ACHN (cell line): ENCODE data around the gene GALNT14.

Experiments used
- DNase-seq: peaks from one replicate; pipeline ENCODE4 v3.0.0-alpha.2; 2015
- in situ Hi-C: cut with HindIII; loops from 2 replicates; pipeline ENCODE4 v1.10.0; 2017; ENCODE audit warnings: low sequenced_read_pairs, low pct_ligation_motif_present, low pct_unique_long_range_greater_than_20kb

The GALNT14 gene

DNA sequence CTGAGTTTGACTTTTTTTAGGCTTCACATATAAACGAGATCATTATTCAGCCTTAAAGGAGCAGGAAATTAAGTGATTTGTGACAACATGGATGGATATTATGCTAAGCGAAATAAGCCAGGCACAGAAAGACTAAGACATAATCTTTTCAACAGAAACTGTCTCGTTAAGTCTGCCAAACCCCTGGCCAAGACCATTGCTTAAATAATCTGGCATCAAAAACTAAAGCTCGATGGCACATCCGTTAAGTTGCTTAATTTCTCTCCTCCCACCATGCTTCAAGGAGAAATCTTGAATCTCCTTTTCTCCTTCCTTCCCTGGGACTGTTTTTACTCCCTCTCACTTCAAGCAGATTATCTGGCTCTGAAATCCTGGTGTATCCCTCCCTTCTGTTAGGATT is 140.3 kb downstream of the GALNT14 start:
- in situ Hi-C loops: no loop called here
- DNase-seq: no peak

DNA sequence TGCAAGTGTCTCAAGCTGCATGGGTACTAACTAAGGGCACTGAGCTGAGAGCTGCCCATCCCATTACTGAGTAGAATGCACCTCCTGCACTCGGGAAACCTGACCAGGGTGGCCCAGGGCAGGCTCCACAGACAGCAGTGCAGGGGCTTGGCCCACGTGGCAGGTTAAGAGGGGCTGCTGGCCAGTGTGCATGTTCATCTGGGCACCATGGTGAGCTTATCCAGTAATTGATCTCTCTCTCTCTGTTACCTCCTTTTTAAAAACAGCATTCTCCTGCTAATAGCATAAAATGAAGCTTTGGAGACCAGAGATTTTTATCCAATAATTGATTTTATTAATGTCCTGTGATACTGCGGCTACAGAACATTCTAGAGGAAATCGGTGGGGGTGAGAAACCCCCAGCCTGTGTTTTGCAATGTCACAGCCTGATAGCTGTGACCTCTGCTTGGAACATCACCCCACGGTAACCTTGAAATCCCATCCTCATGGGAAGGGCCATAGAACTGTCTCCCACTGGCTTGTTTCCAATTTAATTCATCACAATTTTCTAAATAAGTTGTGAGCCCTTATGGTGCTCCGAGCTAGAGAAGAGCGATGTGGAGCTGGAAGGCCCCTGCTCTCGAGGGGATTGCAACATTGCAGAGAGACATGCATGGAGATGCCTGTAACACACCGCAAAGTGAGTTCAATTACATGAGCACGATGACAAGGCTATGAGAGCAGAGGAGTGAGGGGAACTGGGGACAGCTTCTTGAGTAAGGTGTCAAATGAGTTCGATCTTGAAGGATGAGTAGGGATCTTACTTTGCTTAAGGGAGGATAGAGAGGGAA is 143.8 kb downstream of the GALNT14 start:
- no peak for DNase-seq
- in situ Hi-C loops: no loop called here

DNA sequence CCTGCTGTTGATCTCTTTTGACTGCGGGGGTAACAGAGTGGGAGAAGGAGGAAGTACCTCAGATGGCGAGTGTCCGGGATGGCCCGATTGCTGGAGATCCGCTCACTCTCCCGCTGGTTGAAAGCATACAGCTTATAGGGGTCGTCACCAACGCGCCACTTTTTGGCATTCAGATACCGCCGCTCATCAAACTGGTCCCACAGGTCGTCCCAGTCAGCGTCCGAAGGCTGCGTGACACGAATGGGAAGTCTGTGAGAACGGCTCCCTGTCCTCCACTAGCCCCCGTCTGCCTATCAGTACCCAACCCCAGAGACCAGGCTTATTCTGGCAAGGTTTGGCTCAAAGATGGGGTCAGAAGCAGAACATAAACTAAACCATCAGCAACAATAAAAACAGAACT is 145.5 kb downstream of the GALNT14 start:
- no peak for DNase-seq
- in situ Hi-C loops: no loop called here

DNA sequence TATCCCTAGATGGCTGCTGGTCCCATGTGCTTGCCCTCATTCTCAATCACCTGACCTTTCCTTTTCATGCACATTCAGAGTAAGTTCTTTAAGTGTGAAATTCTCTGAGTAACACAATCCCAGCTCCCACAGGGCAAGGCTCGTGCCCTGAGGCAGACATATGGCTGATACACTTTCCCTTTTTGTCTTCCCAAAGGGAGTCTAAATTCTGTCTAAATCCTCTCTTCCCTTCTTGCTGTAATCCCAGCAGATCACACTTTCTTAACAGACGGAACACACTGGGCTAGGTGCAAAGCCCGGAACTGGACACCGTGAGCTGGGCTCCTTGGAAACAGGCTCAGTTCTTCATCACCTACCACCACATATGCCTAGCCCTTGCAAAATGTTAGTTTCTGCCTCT is 147.6 kb downstream of the GALNT14 start:
- no peak for DNase-seq
- in situ Hi-C loops: no loop called here

DNA sequence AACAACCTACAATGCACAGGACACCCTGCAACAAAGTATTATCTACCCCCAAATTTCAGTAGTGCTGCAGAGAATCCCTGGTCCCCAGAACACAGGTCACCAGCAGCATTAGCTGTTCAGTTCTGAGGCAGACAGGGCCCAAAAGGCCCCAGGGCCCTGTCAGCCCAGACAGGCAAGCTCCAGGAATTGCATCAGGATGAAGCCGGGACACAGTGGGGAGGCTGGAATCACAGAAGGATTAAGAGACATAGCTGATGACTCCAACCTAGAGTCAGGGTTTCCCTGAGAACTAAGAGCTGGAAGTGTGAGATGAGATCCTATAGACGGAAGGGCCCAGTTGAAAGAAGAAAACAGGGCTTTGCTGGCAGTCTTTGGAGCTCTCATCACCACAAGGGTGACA is 148.1 kb downstream of the GALNT14 start:
- in situ Hi-C loops: no loop called here

DNA sequence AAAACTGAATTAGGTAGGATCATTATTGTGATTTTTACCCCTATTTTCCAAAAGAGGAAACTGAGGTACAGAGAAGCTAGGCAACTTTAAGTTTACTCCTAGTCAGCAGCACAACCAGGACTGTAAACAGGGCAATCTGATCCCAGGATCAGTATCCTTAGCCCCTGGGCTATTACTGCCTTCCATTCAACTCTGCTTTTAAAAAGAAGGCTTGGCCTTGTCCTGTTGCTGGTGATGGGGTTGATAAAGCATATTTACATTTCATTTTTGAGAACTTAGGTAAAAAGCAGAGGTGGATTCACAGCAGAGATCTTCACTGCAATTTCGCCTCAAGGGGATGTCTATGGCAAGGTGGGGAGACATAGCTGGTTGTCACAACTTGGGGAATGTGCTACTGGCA is 148.5 kb downstream of the GALNT14 start:
- no peak for DNase-seq
- in situ Hi-C loops: no loop called here

More for the DNA sequence above, 148.1 kb downstream of the GALNT14 start:
- no peak for DNase-seq

DNA sequence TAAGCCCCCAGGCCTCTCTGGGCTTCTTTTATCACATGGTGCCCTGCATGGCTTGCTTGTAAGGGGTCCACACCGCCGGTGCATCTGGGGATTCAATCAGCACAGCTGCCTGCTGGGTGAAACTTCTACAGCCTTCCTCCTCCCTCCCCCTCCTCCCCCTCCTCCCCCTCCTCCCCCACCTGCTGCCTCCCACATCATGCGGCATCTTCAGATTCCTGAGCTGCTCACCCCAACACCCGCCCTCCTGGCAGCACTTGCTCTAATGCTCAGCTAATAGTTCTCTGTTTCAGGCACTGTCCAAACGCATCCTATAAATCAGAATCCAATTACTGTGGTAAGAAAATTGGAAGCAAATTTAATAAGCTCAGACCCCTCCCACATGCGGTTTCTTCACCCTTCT is 150.7 kb downstream of the GALNT14 start:
- DNase-seq: no peak
- in situ Hi-C loops: no loop called here

DNA sequence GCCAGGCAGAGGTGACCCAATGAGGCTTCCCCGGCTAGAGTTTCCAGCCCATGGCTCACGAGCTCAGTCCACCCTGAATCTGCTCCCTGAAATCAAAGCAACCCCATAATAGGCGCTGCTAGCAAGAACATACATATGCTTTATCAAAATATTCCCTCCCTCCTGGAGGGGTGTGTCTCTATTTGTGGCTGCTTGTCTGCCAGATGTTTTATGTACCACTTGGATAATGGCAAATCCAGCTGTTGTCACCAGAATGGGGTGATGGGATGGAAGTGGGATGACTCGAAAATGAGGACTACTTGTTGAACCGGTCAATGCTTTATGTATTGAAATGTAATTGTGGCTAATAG is 152.0 kb downstream of the GALNT14 start:
- in situ Hi-C loops: no loop called here

DNA sequence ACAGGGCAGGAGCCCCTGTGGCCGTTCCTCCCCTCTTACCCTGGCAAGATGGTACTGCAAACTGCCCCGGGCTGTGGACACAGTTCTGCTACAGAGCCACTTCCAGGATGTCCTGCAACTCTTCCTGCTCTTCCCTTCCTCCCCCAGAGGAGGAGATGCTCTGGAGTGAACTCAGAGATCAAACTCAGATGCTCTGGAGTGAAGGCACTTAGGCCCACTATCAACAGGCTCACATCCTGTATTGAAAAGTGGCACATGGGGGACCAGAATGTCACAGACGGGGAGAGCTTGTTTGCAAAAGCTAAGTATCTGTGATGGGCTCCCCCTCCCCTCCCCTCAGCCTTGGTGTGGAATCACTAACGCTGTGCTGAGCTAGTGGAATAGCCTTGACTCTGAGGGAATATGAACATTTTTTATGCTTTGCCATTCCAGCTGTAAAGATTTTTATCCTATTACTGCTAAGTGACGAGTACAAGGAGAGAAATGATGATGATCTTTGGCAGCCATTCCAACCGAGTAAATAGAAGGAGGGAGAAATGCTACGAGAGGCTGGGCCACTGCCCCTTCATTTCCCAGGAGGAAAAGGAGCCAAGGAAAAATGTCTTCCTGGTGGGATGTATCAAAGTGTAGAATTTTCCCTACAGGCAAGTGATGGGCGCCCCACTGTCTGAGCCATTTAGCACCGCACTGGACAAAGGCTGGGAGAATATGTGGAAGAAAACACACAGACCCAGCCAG is 152.6 kb downstream of the GALNT14 start:
- in situ Hi-C loops: no loop called here
- DNase-seq: no peak

More for the DNA sequence above, 152.0 kb downstream of the GALNT14 start:
- DNase-seq: no peak

DNA sequence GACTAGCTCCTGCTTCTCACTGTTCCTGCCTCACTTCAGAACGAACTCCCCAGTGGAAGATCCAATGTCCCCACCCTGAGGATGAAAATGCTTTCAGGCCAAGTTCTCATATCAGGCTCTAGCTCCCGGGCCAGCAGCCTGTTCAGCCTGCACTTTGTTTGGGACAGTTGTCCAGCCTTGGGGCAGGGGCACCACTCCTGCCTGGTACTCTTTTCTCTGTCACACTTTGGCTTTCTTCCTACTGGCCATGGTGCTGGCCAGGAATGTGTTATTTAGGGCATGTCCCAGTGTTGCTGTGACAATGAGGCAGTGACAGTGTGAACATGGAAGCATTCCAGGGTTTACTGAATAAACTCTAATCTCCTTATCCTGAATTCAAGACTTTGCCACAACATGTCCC is 154.1 kb downstream of the GALNT14 start:
- in situ Hi-C loops: no loop called here
- no peak for DNase-seq

DNA sequence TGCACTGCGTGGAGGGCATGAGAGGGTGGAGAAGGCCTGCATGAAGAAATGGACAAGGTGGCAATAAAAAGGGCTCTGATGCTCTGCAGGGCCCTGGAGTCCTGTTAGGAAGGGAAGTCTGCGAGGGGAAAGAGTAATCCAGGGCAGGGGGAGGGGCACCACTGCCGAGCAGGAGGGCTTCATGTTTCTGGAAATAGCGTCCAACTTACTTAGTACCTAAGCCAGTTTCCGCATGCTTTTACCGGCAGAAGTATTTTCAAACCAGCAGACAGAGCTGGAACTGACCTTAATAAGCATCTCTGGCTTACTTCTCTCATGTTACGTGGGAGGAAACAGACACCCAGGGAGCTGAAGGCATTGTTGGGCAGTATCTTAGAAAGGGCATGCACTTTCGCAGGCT is 156.7 kb downstream of the GALNT14 start:
- DNase-seq: no peak
- in situ Hi-C loops: no loop called here

DNA sequence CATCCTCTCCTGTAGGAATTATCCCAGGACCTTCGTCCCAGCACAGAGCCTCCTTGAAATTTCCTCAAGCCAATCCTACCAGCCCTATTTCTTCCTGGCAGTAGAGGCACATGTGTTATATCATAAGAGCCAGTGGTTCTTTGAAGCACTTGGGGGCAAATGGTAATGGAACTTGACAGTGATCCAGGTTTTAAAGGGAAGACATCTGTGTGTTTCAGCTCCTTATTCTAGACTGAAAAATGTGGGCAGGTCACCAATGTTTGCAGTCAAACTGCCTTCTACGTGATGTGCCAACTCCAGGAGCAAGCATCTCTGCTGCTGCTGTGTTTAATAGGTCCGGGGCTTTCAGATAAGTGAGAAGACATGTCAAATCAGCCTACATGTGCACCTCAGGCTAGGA is 157.1 kb downstream of the GALNT14 start:
- DNase-seq: no peak
- in situ Hi-C loops: no loop called here

DNA sequence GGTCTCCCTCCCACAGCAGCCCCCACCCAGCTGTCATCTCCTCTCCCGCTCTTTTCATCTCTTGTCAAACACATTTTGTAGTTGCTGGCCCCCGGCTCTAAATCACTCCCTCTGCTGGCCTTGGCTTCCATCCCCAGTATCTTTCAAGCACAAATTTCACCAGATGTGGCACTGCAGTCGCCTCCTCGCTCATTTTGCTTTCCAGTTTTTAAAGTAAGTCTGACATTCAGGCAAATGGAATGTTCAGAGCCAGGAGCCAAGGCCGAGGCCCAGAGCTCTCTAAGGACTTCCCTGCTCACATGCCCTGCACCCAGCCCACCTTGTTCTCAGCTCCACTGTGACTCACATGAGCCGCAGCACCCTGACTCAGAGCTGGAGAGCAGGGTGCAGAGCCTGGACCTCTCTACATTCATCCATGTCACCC is 158.4 kb downstream of the GALNT14 start:
- peak; percentile 97 for DNase-seq
- in situ Hi-C loops: no loop called here

DNA sequence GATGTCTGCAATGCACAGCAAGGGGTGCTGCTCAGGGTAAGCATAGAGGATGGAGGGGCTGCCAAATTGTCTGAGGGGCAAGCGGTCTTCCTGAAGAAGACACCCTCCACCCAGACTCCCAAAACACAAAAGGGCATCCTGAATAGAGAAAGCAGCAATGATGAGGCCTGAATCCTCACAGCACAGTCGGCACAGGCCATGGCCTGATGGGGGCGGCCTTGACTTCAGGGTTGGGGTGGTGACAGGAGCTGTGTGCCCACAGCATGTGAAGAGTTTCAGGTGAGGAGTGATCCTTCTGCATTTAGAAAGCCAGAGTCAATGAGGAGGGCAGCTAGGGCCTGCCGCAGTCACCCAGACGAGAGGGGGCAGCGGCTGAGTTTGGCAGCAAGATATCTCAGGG is 159.4 kb downstream of the GALNT14 start:
- no peak for DNase-seq

DNA sequence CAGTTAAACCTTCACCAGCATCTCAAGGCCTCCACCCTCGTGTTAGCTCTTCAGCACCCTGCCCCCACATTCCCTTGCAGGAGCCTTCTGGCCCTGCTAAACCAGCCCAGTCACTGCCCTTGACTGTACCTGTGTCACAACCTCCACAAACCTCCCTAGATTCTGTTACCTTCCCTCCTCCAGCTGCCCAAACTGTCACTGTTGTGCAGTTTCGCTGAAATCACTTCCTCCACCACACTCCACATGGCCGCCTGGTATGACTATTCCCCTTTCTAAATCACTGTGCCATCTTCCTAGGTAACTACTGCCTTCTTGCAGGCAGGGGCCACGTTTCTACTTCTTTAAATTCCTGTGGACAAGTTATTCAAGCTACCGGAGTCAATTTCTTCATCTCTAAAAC is 160.2 kb downstream of the GALNT14 start:
- no peak for DNase-seq
- in situ Hi-C loops: no loop called here

More for the DNA sequence above, 159.4 kb downstream of the GALNT14 start:
- in situ Hi-C loops: no loop called here

DNA sequence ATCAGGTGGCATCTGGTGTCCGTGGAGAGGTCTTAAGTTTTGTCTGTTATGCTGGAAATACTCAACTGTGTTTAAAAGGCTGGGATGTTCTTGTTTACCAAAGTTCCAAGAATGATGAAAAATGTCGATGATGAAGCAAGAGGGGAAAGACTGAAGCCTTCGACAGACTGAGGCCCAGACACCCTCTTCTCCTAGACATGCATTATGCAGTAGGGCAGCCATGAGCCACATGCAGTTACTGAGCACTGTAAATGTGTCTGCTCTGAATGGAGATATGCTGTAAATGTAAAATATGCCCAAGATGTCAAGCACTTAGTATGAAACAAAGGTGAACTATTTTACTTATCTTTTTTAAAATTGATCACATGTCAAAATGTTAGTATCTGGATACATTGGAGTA is 163.1 kb downstream of the GALNT14 start:
- no peak for DNase-seq
- in situ Hi-C loops: no loop called here

DNA sequence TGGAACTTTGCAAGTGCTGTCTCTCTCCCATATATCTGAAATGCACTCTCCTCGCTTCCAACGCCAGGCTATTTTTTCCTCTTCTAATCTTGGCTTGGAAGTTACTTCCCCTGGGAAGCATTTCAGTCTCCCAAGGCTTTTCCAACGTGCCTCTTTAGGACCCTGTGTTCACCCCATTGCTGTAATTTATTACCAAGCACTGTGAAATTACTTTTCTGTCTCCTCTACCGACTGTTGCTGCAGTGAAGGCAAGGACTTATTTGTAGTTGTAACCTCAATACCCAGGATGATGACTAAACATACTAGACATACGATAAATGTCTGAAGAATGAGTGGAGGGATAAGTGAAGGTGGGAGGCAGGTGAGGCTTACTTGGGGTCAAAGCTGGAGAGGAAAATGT is 163.7 kb downstream of the GALNT14 start:
- in situ Hi-C loops: no loop called here
- DNase-seq: no peak

DNA sequence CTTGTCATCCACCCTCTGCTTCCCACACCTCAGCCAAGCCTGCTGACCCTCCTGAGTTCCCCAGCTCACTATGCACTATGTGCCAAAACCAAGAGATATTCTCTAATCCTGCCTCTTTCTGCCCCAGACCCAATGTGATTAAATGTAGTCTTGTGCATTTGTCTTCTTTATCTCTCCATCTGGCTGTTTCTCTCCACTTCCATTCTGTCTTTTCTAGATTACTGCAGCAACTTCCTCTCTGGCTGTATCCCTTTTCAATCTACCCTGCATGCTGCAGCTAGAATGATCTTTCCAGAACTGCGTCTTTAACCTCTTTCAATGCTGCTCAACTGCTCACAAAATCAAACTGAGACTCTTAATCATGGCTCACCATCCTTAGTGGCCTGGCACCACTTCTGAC is 164.1 kb downstream of the GALNT14 start:
- no peak for DNase-seq
- in situ Hi-C loops: no loop called here

DNA sequence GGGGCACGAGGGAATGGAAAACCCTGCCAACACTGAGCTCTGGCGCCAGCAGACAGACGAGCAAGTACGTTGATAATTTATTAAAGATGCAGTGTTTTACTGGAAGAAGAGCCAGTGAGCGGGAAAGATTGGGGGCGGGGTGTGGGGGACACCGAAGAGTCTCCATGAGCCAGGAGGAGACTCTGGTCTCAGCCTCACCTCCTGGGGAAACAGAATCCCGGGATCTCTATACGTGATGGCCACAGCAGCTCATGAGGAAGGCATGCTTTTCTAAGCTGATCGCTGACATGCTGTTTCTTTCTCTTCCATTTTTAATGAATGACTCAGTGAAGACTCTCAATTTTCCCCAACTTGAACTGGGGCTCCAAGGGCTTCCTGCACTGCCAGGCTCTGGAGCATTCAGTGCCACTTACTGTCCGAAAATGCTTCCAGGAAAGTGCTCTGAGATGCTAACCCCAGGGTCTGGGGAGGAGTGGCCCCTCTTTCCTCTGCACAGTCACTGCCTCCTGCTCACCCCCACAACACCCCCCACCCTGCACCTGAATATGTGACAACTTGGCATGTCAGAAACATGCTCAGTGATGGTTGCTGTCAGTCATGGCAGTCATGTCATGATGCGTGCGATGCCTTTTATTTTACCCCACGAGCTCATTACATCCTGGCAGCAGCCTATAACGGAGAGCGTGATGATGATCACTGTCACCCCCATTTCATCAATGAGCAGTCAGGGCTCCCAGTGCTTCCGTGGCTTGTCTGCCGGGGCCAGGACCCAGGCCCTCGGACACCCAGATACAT is 166.8 kb downstream of the GALNT14 start:
- DNase-seq: no peak
- in situ Hi-C loops: no loop called here
